ENCODE results near the gene L3MBTL4. TPM values are rescaled to one million over a fixed set of nuclear protein-coding genes. Genes with fewer than 3 reads are reported as not detected.

L3MBTL4 gene
- total RNA-seq, 1 experiment from 2014 or later, result not detected

- ChIA-PET POLR2A (ENCODE audit: low non-redundant PET) (no interaction called here), CTCF (no interaction called here)
- DNase-seq (ENCODE audit: low spot score), result no peak
- no TSS peak for BruUV-seq (replicated peaks)
- Histone ChIP-seq H3K27me3 (replicated peaks; ENCODE audit: insufficient read depth, low read depth, low read length, poor library complexity) (no peaks in the 10 kb centered on the region), H3K4me1 (ENCODE audit: insufficient read depth, low read length, poor library complexity, severe bottlenecking) (no peaks in the 10 kb centered on the region), H3K36me3 (ENCODE audit: insufficient read depth, low read length, poor library complexity, severe bottlenecking) (no peaks in the 10 kb centered on the region), H3K9me3 (ENCODE audit: low read depth, low read length, poor library complexity, severe bottlenecking) (no peaks in the 10 kb centered on the region), H3K27ac (ENCODE audit: low read depth, low read length, poor library complexity, severe bottlenecking) (no peak overlapping the region), H3K4me3 (ENCODE audit: low read depth, low read length, poor library complexity, severe bottlenecking) (no peak overlapping the region)
- TF ChIP-seq EZH2 (IDR thresholded peaks at IDR 0.05; ENCODE audit: borderline replicate concordance, low read depth, low read length, poor library complexity, severe bottlenecking) (no peak), CTCF (conservative IDR thresholded peaks at IDR 0.05; ENCODE audit: low read depth, low read length) (no peak)
- intact Hi-C loops (cut with micrococcal nuclease; ENCODE audit: unreplicated experiment), result no loop called here
These were observed 499.8 kb downstream of the L3MBTL4 start for GRCh38 chr18:5914951-5915350.

GRCh38 chr18:5914016-5914415 is 500.7 kb downstream of the L3MBTL4 start:
- TF ChIP-seq EZH2 (IDR thresholded peaks at IDR 0.05; ENCODE audit: borderline replicate concordance, low read depth, low read length, poor library complexity, severe bottlenecking) (no peak), CTCF (conservative IDR thresholded peaks at IDR 0.05; ENCODE audit: low read depth, low read length) (no peak)
- ChIA-PET POLR2A (ENCODE audit: low non-redundant PET) (no interaction called here), CTCF (no interaction called here)
- Histone ChIP-seq H3K27me3 (replicated peaks; ENCODE audit: insufficient read depth, low read depth, low read length, poor library complexity) (no peaks in the 10 kb centered on the region), H3K4me3 (ENCODE audit: low read depth, low read length, poor library complexity, severe bottlenecking) (no peak overlapping the region), H3K4me1 (ENCODE audit: insufficient read depth, low read length, poor library complexity, severe bottlenecking) (no peaks in the 10 kb centered on the region), H3K27ac (ENCODE audit: low read depth, low read length, poor library complexity, severe bottlenecking) (no peak overlapping the region), H3K9me3 (ENCODE audit: low read depth, low read length, poor library complexity, severe bottlenecking) (no peaks in the 10 kb centered on the region), H3K36me3 (ENCODE audit: insufficient read depth, low read length, poor library complexity, severe bottlenecking) (no peaks in the 10 kb centered on the region)
- BruUV-seq (replicated peaks), result no TSS peak
- intact Hi-C loops (cut with micrococcal nuclease; ENCODE audit: unreplicated experiment), result no loop called here
- DNase-seq (ENCODE audit: low spot score), result no peak

- BruUV-seq (replicated peaks), result no TSS peak
- intact Hi-C loops (cut with micrococcal nuclease; ENCODE audit: unreplicated experiment), result no loop called here
- ChIA-PET POLR2A (ENCODE audit: low non-redundant PET) (no interaction called here), CTCF (no interaction called here)
- Histone ChIP-seq H3K27me3 (replicated peaks; ENCODE audit: insufficient read depth, low read depth, low read length, poor library complexity) (no peaks in the 10 kb centered on the region), H3K4me3 (ENCODE audit: low read depth, low read length, poor library complexity, severe bottlenecking) (no peak overlapping the region), H3K9me3 (ENCODE audit: low read depth, low read length, poor library complexity, severe bottlenecking) (no peaks in the 10 kb centered on the region), H3K4me1 (ENCODE audit: insufficient read depth, low read length, poor library complexity, severe bottlenecking) (no peaks in the 10 kb centered on the region), H3K27ac (ENCODE audit: low read depth, low read length, poor library complexity, severe bottlenecking) (no peak overlapping the region), H3K36me3 (ENCODE audit: insufficient read depth, low read length, poor library complexity, severe bottlenecking) (no peaks in the 10 kb centered on the region)
- TF ChIP-seq EZH2 (IDR thresholded peaks at IDR 0.05; ENCODE audit: borderline replicate concordance, low read depth, low read length, poor library complexity, severe bottlenecking), result no peak
- TF ChIP-seq CTCF (conservative IDR thresholded peaks at IDR 0.05; ENCODE audit: low read depth, low read length), result no peak
- no peak for DNase-seq (ENCODE audit: low spot score)
These were observed 502.1 kb downstream of the L3MBTL4 start for GRCh38 chr18:5912566-5912965.
